Esophagus (tissue), 2 donors: ENCODE results near the gene TXNRD1. TPM values are rescaled to one million over a fixed set of nuclear protein-coding genes. Genes with fewer than 3 reads are reported as not detected.

Experiments used
- H3K27ac ChIP-seq, 2 donors: one replicate each; pipeline ENCODE4 v1.5.1; 2013; ENCODE audit warnings: low read depth in 2 of 2, mild to moderate bottlenecking in 2 of 2, inconsistent platforms in 1 of 2, low read length in 1 of 2, moderate library complexity in 1 of 2
- H3K27me3 ChIP-seq, 2 donors: one replicate each; pipeline ENCODE4 v1.6.1; 2013; ENCODE audit warnings: low read length in 2 of 2, control low read depth in 1 of 2, mild to moderate bottlenecking in 1 of 2; ENCODE audit not compliant: insufficient read depth in 2 of 2, control insufficient read depth in 1 of 2
- H3K36me3 ChIP-seq, 2 donors: one replicate each; pipeline ENCODE4 v1.6.1; 2013; ENCODE audit warnings: low read length in 1 of 2; ENCODE audit not compliant: control insufficient read depth in 2 of 2, insufficient read depth in 2 of 2
- H3K4me1 ChIP-seq, 2 donors: one replicate each; pipeline ENCODE4 v1.6.1; 2013; ENCODE audit warnings: low read length in 1 of 2; ENCODE audit not compliant: control insufficient read depth in 2 of 2, insufficient read depth in 2 of 2
- H3K4me3 ChIP-seq, 2 donors: one replicate each; pipeline ENCODE4 v1.5.1; 2013; ENCODE audit warnings: low read length in 2 of 2, mild to moderate bottlenecking in 2 of 2, low read depth in 1 of 2, moderate library complexity in 1 of 2
- H3K9me3 ChIP-seq, 2 donors: one replicate each; pipeline ENCODE4 v1.6.1; 2013; ENCODE audit warnings: mild to moderate bottlenecking in 2 of 2, low read depth in 1 of 2, low read length in 1 of 2, moderate library complexity in 1 of 2; ENCODE audit not compliant: control insufficient read depth in 2 of 2, insufficient read depth in 1 of 2
- WGBS, 2 donors: extraction: QIAGEN DNeasy Blood & Tissue Kit; methylation state at CpG; one replicate each; pipeline ENCODE4 v1.1.7; 2013; 5-methylcytosine and 5-hydroxymethylcytosine counted together
- polyA plus RNA-seq, 2 donors: library from polyadenylated mRNA; stranded (reverse); fragments of 200-250 nt; gene quantifications; one replicate each; pipeline ENCODE4 v1.2.3, GENCODE V29; 2013
- donor health status: healthy with polysubstance abuse.
- donor health status: Bipolar disorder and iron deficiency.

Gene TXNRD1
- polyA plus RNA-seq, 2 donors = 8.8 to 20.0 TPM

DNA sequence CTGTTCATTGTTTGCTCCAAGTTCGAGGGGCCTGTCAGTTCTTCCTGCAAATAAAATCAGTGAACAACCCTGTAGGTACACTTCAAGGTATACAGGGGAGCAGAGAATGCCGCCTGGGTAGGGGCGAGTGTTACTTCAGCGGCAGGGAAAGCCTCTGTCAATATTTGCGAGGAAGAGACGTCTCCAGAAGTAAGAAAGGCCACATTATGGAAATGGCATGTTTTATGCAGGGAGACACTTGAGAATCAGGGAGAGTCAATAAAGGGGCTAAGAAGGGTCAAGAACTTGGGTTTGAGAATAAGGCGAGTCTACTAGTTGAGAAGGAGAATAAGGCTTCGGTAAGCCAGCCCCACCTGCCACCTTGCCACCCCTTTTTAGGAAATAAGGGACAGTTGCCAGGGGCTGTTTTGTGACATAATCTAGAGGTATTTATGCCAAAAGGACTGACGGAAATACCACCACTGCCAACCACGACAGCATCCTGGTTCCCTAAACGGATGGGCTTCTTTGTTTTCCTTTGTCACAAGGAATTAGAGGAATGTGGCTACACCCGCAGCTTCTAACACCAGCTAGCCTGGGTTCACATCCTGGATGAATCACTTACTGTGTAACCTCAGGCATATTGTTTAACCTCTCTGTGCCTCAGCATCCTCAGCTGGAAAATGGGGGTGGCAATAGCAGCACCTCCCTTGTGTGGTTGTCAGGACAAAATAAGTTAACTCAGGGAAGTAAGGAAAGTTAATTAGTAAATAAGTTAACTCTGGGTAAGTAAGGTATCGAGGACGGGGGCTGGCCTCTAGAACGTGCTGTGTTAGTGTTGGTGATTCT is 155.7 kb downstream of the TXNRD1 start:
- H3K27ac ChIP-seq = no peak overlapping the region
- H3K9me3 ChIP-seq = peaks cover 0 to 3% of the 10 kb centered on the region in 2 donors
- H3K4me1 ChIP-seq = no peaks in the 10 kb centered on the region
- no peaks in the 10 kb centered on the region for H3K27me3 ChIP-seq
- H3K4me3 ChIP-seq = no peak overlapping the region
- no peaks in the 10 kb centered on the region for H3K36me3 ChIP-seq
- WGBS, 2 donors = 52 to 56% methylated on average over 15 of the region's 15 CpGs

DNA sequence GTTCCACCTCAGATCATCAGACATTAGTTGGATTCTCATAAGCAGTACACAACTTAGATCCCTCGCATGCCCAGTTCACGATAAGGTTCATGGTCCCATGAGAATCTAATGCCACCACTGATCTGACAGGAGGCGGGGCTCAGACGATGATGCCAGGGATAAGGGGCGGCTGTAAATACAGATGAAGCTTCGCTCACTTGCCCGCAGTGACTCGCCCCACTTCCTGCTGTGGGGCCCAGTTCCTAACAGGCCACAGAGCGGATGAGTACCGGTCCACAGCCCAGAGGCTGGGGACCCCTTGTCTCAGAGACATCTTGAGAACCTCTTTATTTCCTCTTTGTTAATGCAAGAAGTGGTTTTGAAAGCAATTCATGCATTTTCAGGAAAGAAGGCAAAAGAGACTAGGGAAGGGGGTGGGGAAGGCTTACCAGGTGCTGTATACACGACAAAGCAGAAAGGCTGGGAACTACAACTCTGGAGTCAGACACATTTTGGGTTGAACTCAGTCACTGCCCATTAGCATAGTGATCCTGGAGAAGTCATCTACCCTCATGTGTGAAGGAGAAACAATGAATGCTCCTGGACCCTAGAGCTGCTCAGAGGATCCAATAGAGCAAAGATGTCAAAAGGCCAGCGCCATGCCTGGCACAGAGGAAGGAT is 156.6 kb downstream of the TXNRD1 start:
- Histone ChIP-seq H3K27ac (no peak overlapping the region), H3K4me1 (no peaks in the 10 kb centered on the region)

DNA sequence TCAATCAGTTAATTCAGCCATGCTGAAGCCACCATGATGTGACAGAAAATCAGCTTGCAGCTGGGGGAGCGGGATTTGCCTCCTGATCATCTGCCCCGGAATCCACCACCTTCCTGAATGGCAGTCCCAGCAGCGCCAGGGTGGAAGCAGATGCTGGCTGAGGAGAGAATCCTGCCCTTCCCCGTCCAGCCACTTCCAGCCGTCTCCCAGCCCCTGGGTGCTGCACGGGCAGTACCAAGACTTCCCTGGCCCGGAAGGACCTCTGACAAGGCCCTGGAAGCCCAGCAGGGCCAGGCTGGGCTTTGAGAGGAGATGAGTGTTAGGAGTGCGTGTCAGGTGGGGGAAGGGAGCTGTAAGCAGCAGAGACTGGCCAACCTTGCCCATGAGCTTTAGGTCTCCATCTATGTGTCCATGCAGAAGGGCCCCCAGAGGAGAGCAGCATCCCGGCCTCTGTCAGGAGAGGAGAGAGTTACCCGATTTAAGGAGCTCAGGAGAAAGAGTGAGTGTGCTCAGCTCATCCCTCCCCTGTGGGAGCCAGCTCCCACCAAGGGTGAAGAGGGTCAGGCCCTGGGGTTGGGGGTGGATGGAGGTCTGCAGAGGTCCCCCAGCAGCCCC is 157.2 kb downstream of the TXNRD1 start:
- Histone ChIP-seq H3K4me1 (no peaks in the 10 kb centered on the region), H3K4me3 (no peak overlapping the region), H3K27me3 (no peaks in the 10 kb centered on the region), H3K36me3 (no peaks in the 10 kb centered on the region), H3K9me3 (peaks cover 0 to 3% of the 10 kb centered on the region in 2 donors), H3K27ac (no peak overlapping the region)
- 93 to 94% methylated on average over 10 of the region's 10 CpGs for WGBS, 2 donors

More for the DNA sequence above, 156.6 kb downstream of the TXNRD1 start:
- Histone ChIP-seq H3K4me3 (no peak overlapping the region), H3K36me3 (no peaks in the 10 kb centered on the region), H3K27me3 (no peaks in the 10 kb centered on the region), H3K9me3 (peaks cover 0 to 3% of the 10 kb centered on the region in 2 donors)
- 73 to 80% methylated on average over 12 of the region's 12 CpGs for WGBS, 2 donors

GRCh38 chr12:104374071-104374470 is 158.5 kb downstream of the TXNRD1 start:
- Histone ChIP-seq H3K4me3 (no peak overlapping the region), H3K36me3 (no peaks in the 10 kb centered on the region), H3K27ac (no peak overlapping the region), H3K9me3 (peaks cover 0 to 3% of the 10 kb centered on the region in 2 donors), H3K27me3 (no peaks in the 10 kb centered on the region), H3K4me1 (no peaks in the 10 kb centered on the region)
- 78% methylated on average over 2 of the region's 2 CpGs for WGBS, 2 donors

DNA sequence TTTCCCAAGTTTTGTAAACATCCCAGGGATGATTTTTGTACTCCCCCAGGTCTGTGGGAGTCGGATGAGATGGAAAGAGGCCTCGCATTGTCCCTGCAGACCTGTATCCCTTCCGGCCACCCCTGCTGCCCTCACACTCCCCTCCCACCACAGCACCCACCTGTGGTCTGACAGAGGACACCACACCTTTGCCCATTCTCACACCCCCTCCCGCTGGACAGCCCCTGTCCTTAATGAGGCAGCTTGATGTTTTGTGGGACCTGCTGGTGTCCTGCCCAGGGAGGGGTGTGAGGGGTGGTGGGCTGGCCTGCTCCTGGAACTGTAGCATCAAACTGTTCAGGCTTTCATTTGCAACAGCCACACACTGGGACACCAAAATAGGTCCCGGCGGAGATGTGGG is 159.2 kb downstream of the TXNRD1 start:
- no peak overlapping the region for H3K27ac ChIP-seq
- no peaks in the 10 kb centered on the region for H3K36me3 ChIP-seq
- H3K4me1 ChIP-seq = no peaks in the 10 kb centered on the region
- H3K9me3 ChIP-seq = no peaks in the 10 kb centered on the region
- no peaks in the 10 kb centered on the region for H3K27me3 ChIP-seq
- 77 to 79% methylated on average over 6 of the region's 6 CpGs for WGBS, 2 donors
- H3K4me3 ChIP-seq = no peak overlapping the region

GRCh38 chr12:104375775-104376174 is 160.2 kb downstream of the TXNRD1 start:
- WGBS, 2 donors = 62 to 68% methylated on average over 4 of the region's 4 CpGs
- no peaks in the 10 kb centered on the region for H3K4me1 ChIP-seq
- H3K4me3 ChIP-seq = no peak overlapping the region
- H3K27ac ChIP-seq = no peak overlapping the region
- H3K27me3 ChIP-seq = no peaks in the 10 kb centered on the region
- H3K9me3 ChIP-seq = no peaks in the 10 kb centered on the region
- H3K36me3 ChIP-seq = no peaks in the 10 kb centered on the region

DNA sequence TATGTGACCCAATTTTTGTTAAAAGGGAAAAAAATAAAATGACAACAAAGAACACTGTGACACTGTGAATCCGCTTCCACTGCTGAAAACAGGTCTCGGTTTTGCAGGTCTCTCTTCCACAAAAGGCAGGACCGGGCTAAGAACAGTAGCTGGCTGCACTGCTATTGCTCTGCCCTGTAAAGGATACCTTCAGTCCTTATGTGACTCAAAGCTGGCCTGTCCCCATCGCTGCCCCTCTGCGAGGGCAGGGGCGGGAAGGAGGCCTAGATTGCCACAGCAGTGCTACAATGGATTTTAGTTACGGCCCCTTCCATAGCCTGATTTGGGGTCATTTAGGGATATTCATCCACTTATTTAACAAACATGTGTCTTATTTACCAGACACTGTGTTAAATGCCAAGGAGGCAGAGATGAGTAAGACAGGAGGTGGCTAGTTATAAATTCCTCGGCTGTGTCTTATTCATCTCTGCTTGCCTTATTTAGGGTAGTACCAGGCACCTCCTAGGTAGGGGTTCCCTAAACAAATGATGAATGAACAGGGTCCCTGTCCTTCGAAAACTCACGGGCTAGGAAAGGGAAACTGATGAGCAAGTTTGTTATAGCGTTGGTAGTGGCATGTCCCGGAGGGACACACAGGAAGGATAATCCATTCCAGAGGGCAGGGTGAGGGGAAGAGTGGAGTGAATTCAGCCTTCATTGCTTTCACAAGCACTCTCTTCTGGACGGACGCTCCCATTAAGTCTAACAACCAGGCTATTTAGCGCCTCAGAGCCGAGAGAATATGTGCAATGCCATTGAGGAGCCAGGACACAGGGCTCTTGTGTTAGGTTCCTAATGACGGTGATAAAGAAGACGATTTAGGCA is 161.3 kb downstream of the TXNRD1 start:
- no peaks in the 10 kb centered on the region for H3K36me3 ChIP-seq
- WGBS, 2 donors = 87 to 88% methylated on average over 18 of the region's 18 CpGs

GRCh38 chr12:104377514-104377812 is 161.9 kb downstream of the TXNRD1 start:
- WGBS, 2 donors = 69 to 74% methylated on average over 5 of the region's 5 CpGs
- no peak overlapping the region for H3K27ac ChIP-seq
- peaks cover 0 to 2% of the 10 kb centered on the region in 2 donors for H3K4me1 ChIP-seq
- H3K9me3 ChIP-seq = no peaks in the 10 kb centered on the region
- no peaks in the 10 kb centered on the region for H3K36me3 ChIP-seq
- no peak overlapping the region for H3K4me3 ChIP-seq
- no peaks in the 10 kb centered on the region for H3K27me3 ChIP-seq

More for the DNA sequence above, 161.3 kb downstream of the TXNRD1 start:
- H3K9me3 ChIP-seq = no peaks in the 10 kb centered on the region
- H3K27ac ChIP-seq = no peak overlapping the region
- H3K4me3 ChIP-seq = no peak overlapping the region
- no peaks in the 10 kb centered on the region for H3K4me1 ChIP-seq
- H3K27me3 ChIP-seq = no peaks in the 10 kb centered on the region

GRCh38 chr12:104378427-104378826 is 162.8 kb downstream of the TXNRD1 start:
- 91 to 92% methylated on average over 4 of the region's 4 CpGs for WGBS, 2 donors
- Histone ChIP-seq H3K36me3 (no peaks in the 10 kb centered on the region), H3K9me3 (no peaks in the 10 kb centered on the region), H3K27me3 (no peaks in the 10 kb centered on the region), H3K27ac (no peak overlapping the region), H3K4me1 (peaks cover 0 to 2% of the 10 kb centered on the region in 2 donors), H3K4me3 (no peak overlapping the region)
